Liver (tissue), 3 donors: Measurements from ENCODE around the gene SAC3D1.

Experiments
- GABPA ChIP-seq, 2 donors: IDR thresholded peaks in 1 of 2; conservative IDR thresholded peaks in 1 of 2; 2 replicates each; pipeline ENCODE4 v1.6.1; 2016; ENCODE audit warnings: antibody characterized with exemption in 2 of 2, mild to moderate bottlenecking in 1 of 2, moderate library complexity in 1 of 2
- HNF4G ChIP-seq: IDR thresholded peaks from 2 replicates; pipeline ENCODE4 v1.6.1; 2016; ENCODE audit warnings: antibody characterized with exemption
- RAD21 ChIP-seq, 2 donors: IDR thresholded peaks; 2 replicates each; pipeline ENCODE4 v1.6.1; 2016; ENCODE audit warnings: antibody characterized with exemption in 2 of 2, mild to moderate bottlenecking in 2 of 2
- SP1 ChIP-seq: IDR thresholded peaks from 2 replicates; pipeline ENCODE4 v1.6.1; 2018; ENCODE audit warnings: antibody characterized with exemption, mild to moderate bottlenecking
- TAF1 ChIP-seq: conservative IDR thresholded peaks from 2 replicates; pipeline ENCODE4 v1.6.1; 2016; ENCODE audit warnings: antibody characterized with exemption, mild to moderate bottlenecking
- TF ChIP-seq, protein P1 (sequence below): IDR thresholded peaks from 2 replicates; pipeline ENCODE4 v1.6.1; 2016; ENCODE audit warnings: antibody characterized with exemption, mild to moderate bottlenecking
- TF ChIP-seq, protein P2 (sequence below): IDR thresholded peaks from 2 replicates; pipeline ENCODE4 v1.6.1; 2016; ENCODE audit warnings: antibody characterized with exemption
- TF ChIP-seq, protein P3 (sequence below): fragments of 150-350 bp; IDR thresholded peaks from 2 replicates; pipeline ENCODE4 v1.5.1; 2017; ENCODE audit warnings: improper control_type of control experiment, low read depth, low read length; ENCODE audit not compliant: missing input control
- TF ChIP-seq, protein P4 (sequence below): IDR thresholded peaks from 2 replicates; pipeline ENCODE4 v1.6.1; 2016; ENCODE audit warnings: antibody characterized with exemption
- TF ChIP-seq, protein P5 (sequence below): IDR thresholded peaks from 2 replicates; pipeline ENCODE4 v1.6.1; 2016; ENCODE audit warnings: antibody characterized with exemption
- donor health status: healthy.
- donor health status: healthy.

DNA sequence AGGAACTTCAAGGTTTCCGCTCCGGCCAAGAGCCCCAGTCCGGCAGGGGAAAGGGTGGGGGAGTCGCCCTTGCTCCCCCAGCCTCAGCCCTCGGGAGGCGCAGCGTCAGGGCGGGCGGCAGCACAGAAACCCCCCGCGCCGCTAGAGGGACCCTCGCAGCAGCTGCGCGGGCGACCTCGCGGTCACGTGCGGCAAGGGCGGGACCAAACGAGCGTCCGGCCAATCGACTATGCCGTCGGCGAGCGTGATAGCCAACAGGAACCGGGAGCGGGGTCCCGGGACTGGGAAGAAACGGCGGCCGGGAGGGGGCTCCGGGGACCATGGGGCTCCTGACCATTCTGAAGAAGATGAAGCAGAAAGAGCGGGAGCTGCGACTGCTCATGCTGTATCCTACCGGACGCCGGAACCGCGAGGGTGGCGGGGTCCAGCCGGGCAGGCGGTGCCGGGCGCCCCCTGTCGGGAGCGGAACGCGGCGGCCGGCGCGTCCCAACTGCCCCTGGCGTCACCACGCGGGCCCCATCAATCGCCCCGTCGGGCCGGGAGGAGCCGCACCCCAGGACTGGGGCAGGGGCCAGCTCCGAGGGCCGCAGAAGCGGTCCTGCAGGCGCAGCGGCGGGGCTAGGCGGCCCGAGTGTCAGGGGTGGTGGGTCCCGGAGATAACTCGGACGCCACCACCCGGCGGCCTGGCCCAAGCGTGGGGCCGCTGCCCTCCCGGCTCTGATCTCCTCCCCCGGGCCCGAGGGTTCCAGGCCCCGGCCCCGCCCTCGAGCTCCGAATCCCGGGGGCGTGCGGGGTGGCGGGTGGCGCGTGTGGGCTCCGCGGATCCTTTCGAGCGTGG lies 26.9 kb upstream of the SAC3D1 start, which contains the start of gene ARL2:
- TF ChIP-seq, protein P1, sequence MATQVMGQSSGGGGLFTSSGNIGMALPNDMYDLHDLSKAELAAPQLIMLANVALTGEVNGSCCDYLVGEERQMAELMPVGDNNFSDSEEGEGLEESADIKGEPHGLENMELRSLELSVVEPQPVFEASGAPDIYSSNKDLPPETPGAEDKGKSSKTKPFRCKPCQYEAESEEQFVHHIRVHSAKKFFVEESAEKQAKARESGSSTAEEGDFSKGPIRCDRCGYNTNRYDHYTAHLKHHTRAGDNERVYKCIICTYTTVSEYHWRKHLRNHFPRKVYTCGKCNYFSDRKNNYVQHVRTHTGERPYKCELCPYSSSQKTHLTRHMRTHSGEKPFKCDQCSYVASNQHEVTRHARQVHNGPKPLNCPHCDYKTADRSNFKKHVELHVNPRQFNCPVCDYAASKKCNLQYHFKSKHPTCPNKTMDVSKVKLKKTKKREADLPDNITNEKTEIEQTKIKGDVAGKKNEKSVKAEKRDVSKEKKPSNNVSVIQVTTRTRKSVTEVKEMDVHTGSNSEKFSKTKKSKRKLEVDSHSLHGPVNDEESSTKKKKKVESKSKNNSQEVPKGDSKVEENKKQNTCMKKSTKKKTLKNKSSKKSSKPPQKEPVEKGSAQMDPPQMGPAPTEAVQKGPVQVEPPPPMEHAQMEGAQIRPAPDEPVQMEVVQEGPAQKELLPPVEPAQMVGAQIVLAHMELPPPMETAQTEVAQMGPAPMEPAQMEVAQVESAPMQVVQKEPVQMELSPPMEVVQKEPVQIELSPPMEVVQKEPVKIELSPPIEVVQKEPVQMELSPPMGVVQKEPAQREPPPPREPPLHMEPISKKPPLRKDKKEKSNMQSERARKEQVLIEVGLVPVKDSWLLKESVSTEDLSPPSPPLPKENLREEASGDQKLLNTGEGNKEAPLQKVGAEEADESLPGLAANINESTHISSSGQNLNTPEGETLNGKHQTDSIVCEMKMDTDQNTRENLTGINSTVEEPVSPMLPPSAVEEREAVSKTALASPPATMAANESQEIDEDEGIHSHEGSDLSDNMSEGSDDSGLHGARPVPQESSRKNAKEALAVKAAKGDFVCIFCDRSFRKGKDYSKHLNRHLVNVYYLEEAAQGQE = no peak
- TF ChIP-seq, protein P2, sequence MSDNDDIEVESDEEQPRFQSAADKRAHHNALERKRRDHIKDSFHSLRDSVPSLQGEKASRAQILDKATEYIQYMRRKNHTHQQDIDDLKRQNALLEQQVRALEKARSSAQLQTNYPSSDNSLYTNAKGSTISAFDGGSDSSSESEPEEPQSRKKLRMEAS = no peak
- TF ChIP-seq, protein P3, sequence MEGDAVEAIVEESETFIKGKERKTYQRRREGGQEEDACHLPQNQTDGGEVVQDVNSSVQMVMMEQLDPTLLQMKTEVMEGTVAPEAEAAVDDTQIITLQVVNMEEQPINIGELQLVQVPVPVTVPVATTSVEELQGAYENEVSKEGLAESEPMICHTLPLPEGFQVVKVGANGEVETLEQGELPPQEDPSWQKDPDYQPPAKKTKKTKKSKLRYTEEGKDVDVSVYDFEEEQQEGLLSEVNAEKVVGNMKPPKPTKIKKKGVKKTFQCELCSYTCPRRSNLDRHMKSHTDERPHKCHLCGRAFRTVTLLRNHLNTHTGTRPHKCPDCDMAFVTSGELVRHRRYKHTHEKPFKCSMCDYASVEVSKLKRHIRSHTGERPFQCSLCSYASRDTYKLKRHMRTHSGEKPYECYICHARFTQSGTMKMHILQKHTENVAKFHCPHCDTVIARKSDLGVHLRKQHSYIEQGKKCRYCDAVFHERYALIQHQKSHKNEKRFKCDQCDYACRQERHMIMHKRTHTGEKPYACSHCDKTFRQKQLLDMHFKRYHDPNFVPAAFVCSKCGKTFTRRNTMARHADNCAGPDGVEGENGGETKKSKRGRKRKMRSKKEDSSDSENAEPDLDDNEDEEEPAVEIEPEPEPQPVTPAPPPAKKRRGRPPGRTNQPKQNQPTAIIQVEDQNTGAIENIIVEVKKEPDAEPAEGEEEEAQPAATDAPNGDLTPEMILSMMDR = peak; percentile 75
- TF ChIP-seq TAF1 (no peak), GABPA (IDR thresholded peaks at IDR 0.05 in 1 of 2, conservative IDR thresholded peaks at IDR 0.05 in 1 of 2) (no peak), SP1 (peak; percentile 17), RAD21 (IDR thresholded peaks at IDR 0.05) (peak in 1 of 2 donors; percentile 30), HNF4G (no peak)
- TF ChIP-seq, protein P4, sequence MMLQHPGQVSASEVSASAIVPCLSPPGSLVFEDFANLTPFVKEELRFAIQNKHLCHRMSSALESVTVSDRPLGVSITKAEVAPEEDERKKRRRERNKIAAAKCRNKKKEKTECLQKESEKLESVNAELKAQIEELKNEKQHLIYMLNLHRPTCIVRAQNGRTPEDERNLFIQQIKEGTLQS = no peak
- TF ChIP-seq, protein P5, sequence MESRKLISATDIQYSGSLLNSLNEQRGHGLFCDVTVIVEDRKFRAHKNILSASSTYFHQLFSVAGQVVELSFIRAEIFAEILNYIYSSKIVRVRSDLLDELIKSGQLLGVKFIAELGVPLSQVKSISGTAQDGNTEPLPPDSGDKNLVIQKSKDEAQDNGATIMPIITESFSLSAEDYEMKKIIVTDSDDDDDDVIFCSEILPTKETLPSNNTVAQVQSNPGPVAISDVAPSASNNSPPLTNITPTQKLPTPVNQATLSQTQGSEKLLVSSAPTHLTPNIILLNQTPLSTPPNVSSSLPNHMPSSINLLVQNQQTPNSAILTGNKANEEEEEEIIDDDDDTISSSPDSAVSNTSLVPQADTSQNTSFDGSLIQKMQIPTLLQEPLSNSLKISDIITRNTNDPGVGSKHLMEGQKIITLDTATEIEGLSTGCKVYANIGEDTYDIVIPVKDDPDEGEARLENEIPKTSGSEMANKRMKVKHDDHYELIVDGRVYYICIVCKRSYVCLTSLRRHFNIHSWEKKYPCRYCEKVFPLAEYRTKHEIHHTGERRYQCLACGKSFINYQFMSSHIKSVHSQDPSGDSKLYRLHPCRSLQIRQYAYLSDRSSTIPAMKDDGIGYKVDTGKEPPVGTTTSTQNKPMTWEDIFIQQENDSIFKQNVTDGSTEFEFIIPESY = no peak
